ENCODE measurements around the gene CIAO2B. TPM values are rescaled to one million over a fixed set of nuclear protein-coding genes. Genes with fewer than 3 reads are reported as not detected.

The CIAO2B gene
- total RNA-seq, 1 experiment from 2014 or later: 83.0 TPM

DNA sequence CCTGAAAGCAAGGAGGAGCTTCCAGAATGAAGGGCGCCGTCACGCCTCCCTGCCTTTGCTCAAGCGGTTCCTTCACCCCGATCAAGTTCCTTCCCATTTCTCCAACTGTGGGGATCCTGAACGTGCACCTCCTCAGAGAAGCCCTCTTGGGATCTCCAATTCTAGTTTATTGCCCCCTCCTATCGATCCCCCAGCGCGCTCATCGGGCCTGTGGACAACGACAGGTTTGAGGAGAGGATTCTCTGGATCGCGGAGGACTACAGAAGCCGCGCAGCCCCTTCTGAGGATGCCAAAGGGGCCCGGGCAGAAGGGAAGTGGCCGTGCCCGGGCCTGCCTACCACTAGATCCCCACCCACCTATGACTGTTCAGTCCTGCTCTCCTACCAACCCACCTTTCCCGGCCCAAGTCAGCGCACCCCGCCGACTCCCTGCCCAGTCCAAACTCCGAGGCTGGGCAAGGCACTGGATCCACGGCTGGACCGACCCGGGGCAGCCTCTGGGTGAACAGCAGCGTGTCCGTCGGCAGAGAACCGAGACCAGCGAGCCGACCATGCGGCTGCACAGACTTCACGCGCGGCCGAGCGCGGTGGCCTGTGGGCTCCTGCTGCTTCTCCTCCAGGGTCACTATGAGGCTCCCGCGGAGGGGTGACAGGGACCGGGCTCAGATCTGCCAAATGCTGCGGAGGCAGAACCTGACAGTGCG lies 14.1 kb upstream of the CIAO2B start:
- peaks cover 14% of the 10 kb centered on the region; the same call in 1 of the 2 replicates for H3K27me3 ChIP-seq (ENCODE audit: insufficient read depth, low read length)
- WGBS (ENCODE audit: extremely low coverage, insufficient read length, low lambda C conversion rate): no CpG with 5 or more reads among the region's 44 CpGs
- Mint-ChIP-seq H3K4me1 (peaks cover 7 to 10% of the 10 kb centered on the region in 2 experiments), H3K27ac (no peak overlapping the region), H3K27me3 (ENCODE audit: low read depth) (peaks cover 5% of the 10 kb centered on the region), H3K4me3 (no peak overlapping the region), H3K9me3 (peaks cover 6 to 8% of the 10 kb centered on the region in 2 experiments; a peak in 3 of 5 replicates), H3K36me3 (ENCODE audit: insufficient read depth in 1 of 3, low read depth in 3 of 3) (peaks cover 0 to 12% (median 8%) of the 10 kb centered on the region in 3 experiments; a peak in 5 of 7 replicates)
- H2BK12ac ChIP-seq (ENCODE audit: insufficient read length, low read depth, low read length): no peak overlapping the region
- no peak overlapping the region for H3K56ac ChIP-seq (ENCODE audit: insufficient read length, low read depth, low read length)
- no peak overlapping the region for H3K4ac ChIP-seq (ENCODE audit: low read depth, low read length)
- no peak for DNase-seq
- H3K79me2 ChIP-seq (ENCODE audit: insufficient read depth, low read length): no peaks in the 10 kb centered on the region
- H3K4me2 ChIP-seq (ENCODE audit: insufficient read depth, insufficient read length, low read length): peak overlapping the region; percentile 21
- no peak overlapping the region for H2AK5ac ChIP-seq (ENCODE audit: insufficient read length, low read length)
- H4K20me1 ChIP-seq (ENCODE audit: control insufficient read depth, insufficient read depth, insufficient read length): no peaks in the 10 kb centered on the region
- H3K23ac ChIP-seq (ENCODE audit: insufficient read length, low read depth, low read length): no peak overlapping the region
- no peak overlapping the region for H4K91ac ChIP-seq (ENCODE audit: insufficient read length, low read depth, low read length)
- H3K14ac ChIP-seq (ENCODE audit: insufficient read depth, low read length): no peak overlapping the region
- no peak overlapping the region for H3T11ph ChIP-seq (ENCODE audit: low read length)
- H4K8ac ChIP-seq (replicated peaks; ENCODE audit: insufficient read length, low read depth, low read length): no peak overlapping the region
- no peak for TF ChIP-seq CTCF (conservative IDR thresholded peaks at IDR 0.05)
- no peak overlapping the region for H2BK15ac ChIP-seq (ENCODE audit: low read depth, low read length)
- no peak overlapping the region for H3K18ac ChIP-seq (ENCODE audit: insufficient read length, low read depth, low read length)
- no peak overlapping the region for H2BK20ac ChIP-seq (ENCODE audit: low read depth, low read length, poor library complexity, severe bottlenecking)
- no peak overlapping the region for H2BK120ac ChIP-seq (ENCODE audit: low read depth, low read length, poor library complexity, severe bottlenecking)
- no peaks in the 10 kb centered on the region for H3K9me3 ChIP-seq (ENCODE audit: control insufficient read depth, low read depth, low read length)
- H2AFZ ChIP-seq (ENCODE audit: low read length): no peak overlapping the region
- H3K23me2 ChIP-seq (ENCODE audit: insufficient read length, low read depth, low read length, poor library complexity, severe bottlenecking): no peaks in the 10 kb centered on the region
- no peaks in the 10 kb centered on the region for H3K79me1 ChIP-seq (ENCODE audit: insufficient read depth, low read depth, low read length, poor library complexity, severe bottlenecking)
- no peak overlapping the region for H4K5ac ChIP-seq (ENCODE audit: insufficient read length, low read depth, low read length)
- no peak overlapping the region for H3K9ac ChIP-seq (ENCODE audit: extremely low read depth, insufficient read length, low read length)
- H2BK5ac ChIP-seq (ENCODE audit: insufficient read length, low read length): no peak overlapping the region
- no peaks in the 10 kb centered on the region for H3K4me1 ChIP-seq (ENCODE audit: insufficient read depth, low read length)
- no peak overlapping the region for H3K27ac ChIP-seq (ENCODE audit: insufficient read length, low read depth, low read length)
